GM23248 (cell line): Measurements from ENCODE around the gene LOXHD1. TPM values are rescaled to one million over a fixed set of nuclear protein-coding genes. Genes with fewer than 3 reads are reported as not detected.

Experiments
- DNase-seq: peaks from one replicate; pipeline ENCODE4 v3.0.0-alpha.2; 2015
- H2AFZ ChIP-seq: fragments of 200-600 bp; sonication (generic); 2 replicates; pipeline ENCODE4 v1.6.1; 2016; ENCODE audit warnings: antibody characterized with exemption
- H3F3A ChIP-seq: fragments of 200-600 bp; sonication (generic); 2 replicates; pipeline ENCODE4 v1.6.1; 2016; ENCODE audit warnings: mild to moderate bottlenecking, antibody characterized with exemption, mixed run types; ENCODE audit not compliant: insufficient read depth
- H3K27ac ChIP-seq: fragments of 200-600 bp; sonication (generic); 2 replicates; pipeline ENCODE4 v1.5.1; 2016; ENCODE audit warnings: mild to moderate bottlenecking
- H3K27me3 ChIP-seq: fragments of 200-600 bp; sonication (generic); replicated peaks from 2 replicates; pipeline ENCODE4 v1.6.1; 2016; ENCODE audit warnings: mild to moderate bottlenecking; ENCODE audit not compliant: insufficient read depth
- H3K36me3 ChIP-seq: fragments of 200-600 bp; sonication (generic); 2 replicates; pipeline ENCODE4 v1.6.1; 2016; ENCODE audit warnings: low read depth, mild to moderate bottlenecking
- H3K4me1 ChIP-seq: fragments of 200-600 bp; sonication (generic); 2 replicates; pipeline ENCODE4 v1.6.1; 2016; ENCODE audit warnings: mild to moderate bottlenecking; ENCODE audit not compliant: insufficient read depth
- H3K4me2 ChIP-seq: fragments of 200-600 bp; sonication (generic); one replicate; pipeline ENCODE4 v1.6.1; 2016; ENCODE audit warnings: mild to moderate bottlenecking; ENCODE audit not compliant: unreplicated experiment
- H3K4me3 ChIP-seq: fragments of 200-600 bp; sonication (generic); 2 replicates; pipeline ENCODE4 v1.5.1; 2016; ENCODE audit warnings: mild to moderate bottlenecking
- H3K79me2 ChIP-seq: fragments of 200-600 bp; sonication (generic); 2 replicates; pipeline ENCODE4 v1.6.1; 2016; ENCODE audit warnings: mild to moderate bottlenecking; ENCODE audit not compliant: insufficient read depth
- H3K9ac ChIP-seq: fragments of 200-600 bp; sonication (generic); 2 replicates; pipeline ENCODE4 v1.6.1; 2016; ENCODE audit warnings: mild to moderate bottlenecking
- H3K9me2 ChIP-seq: fragments of 200-600 bp; sonication (generic); 2 replicates; pipeline ENCODE4 v1.6.1; 2016; ENCODE audit warnings: mixed run types, mild to moderate bottlenecking, moderate library complexity; ENCODE audit not compliant: insufficient read depth
- H3K9me3 ChIP-seq: fragments of 200-600 bp; sonication (generic); one replicate; pipeline ENCODE4 v1.6.1; 2017; ENCODE audit warnings: low read depth
- H4K20me1 ChIP-seq: fragments of 200-600 bp; sonication (generic); 2 replicates; pipeline ENCODE4 v1.6.0; 2016; ENCODE audit not compliant: insufficient read depth
- EZH2 ChIP-seq: fragments of 200-600 bp; sonication (generic); IDR thresholded peaks from 2 replicates; pipeline ENCODE4 v1.6.1; 2018; ENCODE audit warnings: antibody characterized with exemption, mild to moderate bottlenecking; ENCODE audit not compliant: insufficient read depth, poor library complexity, severe bottlenecking
- EZH2phosphoT487 ChIP-seq: fragments of 200-600 bp; sonication (generic); IDR thresholded peaks from 2 replicates; pipeline ENCODE4 v1.6.1; 2018; ENCODE audit warnings: antibody characterized with exemption, moderate library complexity, mild to moderate bottlenecking, low read depth; ENCODE audit not compliant: insufficient read depth
- WGBS, 2 experiments: methylation state at CpG; one replicate each; pipeline ENCODE4 v1.1.6; 2015 to 2017; ENCODE audit warnings: low lambda C conversion rate in 2 of 2, low coverage in 1 of 2; ENCODE audit errors: missing lambda C conversion rate in 2 of 2; 5-methylcytosine and 5-hydroxymethylcytosine counted together
- in situ Hi-C: fragments of 300-500 bp; cut with MboI; formaldehyde crosslinking; loops from 2 replicates; pipeline ENCODE4 v1.15.0; 2020
- polyA plus RNA-seq: library from polyadenylated mRNA; unstranded; fragments of >200 nt; fragmentation: Nextera tagmentation; extraction: Ambion mirVana; gene quantifications from 2 replicates; pipeline ENCODE4 v1.2.1, GENCODE V29; 2016
- total RNA-seq: library from RNA; depleted of rRNA; stranded (reverse); fragments of >200 nt; shearing (Covaris generic); gene quantifications from 2 replicates; pipeline ENCODE4 v1.2.3, GENCODE V29; 2014

The LOXHD1 gene
- total and polyA plus RNA-seq, 2 experiments from 2014 or later = not detected

- H3K27me3 ChIP-seq = peaks cover 3% of the 10 kb centered on the region
- in situ Hi-C loops = loop anchor here (25.0 kb wide), 1 partner anchor 318 kb away; a partner anchor contains a TSS
Observed at GRCh38 chr18:46480226-46480625, 176.8 kb downstream of the LOXHD1 start.

GRCh38 chr18:46478796-46479195 is 178.2 kb downstream of the LOXHD1 start:
- Histone ChIP-seq H3K4me1 (no peaks in the 10 kb centered on the region), H3K9ac (no peak overlapping the region), H3K9me2 (no peaks in the 10 kb centered on the region), H3K4me3 (no peak overlapping the region), H4K20me1 (no peaks in the 10 kb centered on the region), H3F3A (no peaks in the 10 kb centered on the region), H3K27me3 (no peaks in the 10 kb centered on the region; the same call in none of the 2 replicates), H3K27ac (no peak overlapping the region), H2AFZ (no peak overlapping the region), H3K4me2 (no peak overlapping the region), H3K36me3 (no peaks in the 10 kb centered on the region), H3K9me3 (no peaks in the 10 kb centered on the region), H3K79me2 (no peaks in the 10 kb centered on the region)
- 46 to 51% methylated on average over 2 of the region's 2 CpGs for WGBS, 2 experiments
- DNase-seq = no peak
- in situ Hi-C loops = loop anchor here (25.0 kb wide), 1 partner anchor 316 kb away; a partner anchor contains a TSS
- TF ChIP-seq EZH2 (no peak), EZH2phosphoT487 (no peak)

More at GRCh38 chr18:46480226-46480625, 176.8 kb downstream of the LOXHD1 start:
- Histone ChIP-seq H3K36me3 (no peaks in the 10 kb centered on the region), H3K27ac (no peak overlapping the region), H2AFZ (no peak overlapping the region), H4K20me1 (no peaks in the 10 kb centered on the region), H3F3A (no peaks in the 10 kb centered on the region), H3K9me3 (no peaks in the 10 kb centered on the region), H3K79me2 (no peaks in the 10 kb centered on the region), H3K4me1 (no peaks in the 10 kb centered on the region), H3K4me2 (no peak overlapping the region), H3K9ac (no peak overlapping the region), H3K9me2 (no peaks in the 10 kb centered on the region), H3K4me3 (no peak overlapping the region)
- TF ChIP-seq EZH2 (no peak), EZH2phosphoT487 (no peak)
- WGBS, 2 experiments = 3 to 4% methylated on average over 5 of the region's 5 CpGs
- no peak for DNase-seq

- no peak for DNase-seq
- H3K4me2 ChIP-seq = no peak overlapping the region
- H4K20me1 ChIP-seq = no peaks in the 10 kb centered on the region
- TF ChIP-seq EZH2 (no peak), EZH2phosphoT487 (no peak)
- H2AFZ ChIP-seq = no peak overlapping the region
- H3K9me3 ChIP-seq = no peaks in the 10 kb centered on the region
- H3K4me1 ChIP-seq = no peaks in the 10 kb centered on the region
- H3K27me3 ChIP-seq = no peaks in the 10 kb centered on the region; the same call in none of the 2 replicates
- no peaks in the 10 kb centered on the region for H3F3A ChIP-seq
- no peaks in the 10 kb centered on the region for H3K79me2 ChIP-seq
- H3K9me2 ChIP-seq = no peaks in the 10 kb centered on the region
- 56 to 67% methylated on average over 19 to 21 of the region's 21 CpGs for WGBS, 2 experiments
- H3K9ac ChIP-seq = no peak overlapping the region
- in situ Hi-C loops = loop anchor here (25.0 kb wide), 1 partner anchor 315 kb away; a partner anchor contains a TSS
- no peak overlapping the region for H3K4me3 ChIP-seq
- no peaks in the 10 kb centered on the region for H3K36me3 ChIP-seq
- H3K27ac ChIP-seq = no peak overlapping the region
Observed at GRCh38 chr18:46477425-46478011, 179.5 kb downstream of the LOXHD1 start.

GRCh38 chr18:46475390-46475752 is 181.6 kb downstream of the LOXHD1 start:
- H4K20me1 ChIP-seq = no peaks in the 10 kb centered on the region
- DNase-seq = no peak
- no peaks in the 10 kb centered on the region for H3K9me2 ChIP-seq
- H3K9ac ChIP-seq = no peak overlapping the region
- H2AFZ ChIP-seq = no peak overlapping the region
- no peaks in the 10 kb centered on the region for H3F3A ChIP-seq
- H3K4me3 ChIP-seq = no peak overlapping the region
- no peak for TF ChIP-seq EZH2
- TF ChIP-seq EZH2phosphoT487 = no peak
- H3K36me3 ChIP-seq = no peaks in the 10 kb centered on the region
- WGBS, 2 experiments = 59 to 72% methylated on average over 4 of the region's 4 CpGs
- H3K4me1 ChIP-seq = no peaks in the 10 kb centered on the region
- H3K27me3 ChIP-seq = peaks cover 2% of the 10 kb centered on the region
- H3K4me2 ChIP-seq = no peak overlapping the region
- in situ Hi-C loops = loop anchor here (25.0 kb wide), 1 partner anchor 313 kb away; a partner anchor contains a TSS
- no peaks in the 10 kb centered on the region for H3K9me3 ChIP-seq
- no peak overlapping the region for H3K27ac ChIP-seq
- H3K79me2 ChIP-seq = no peaks in the 10 kb centered on the region
